Measurements from ENCODE around the gene LBX2. TPM values are rescaled to one million over a fixed set of nuclear protein-coding genes. Genes with fewer than 3 reads are reported as not detected.

Gene LBX2
- total and polyA plus RNA-seq, 9 of the 15 experiments (the other 6 are each of a cell fraction or from before 2014, with no cell fraction given): 0.39 to 6.2 (median 1.8) TPM; not detected in 1

DNA sequence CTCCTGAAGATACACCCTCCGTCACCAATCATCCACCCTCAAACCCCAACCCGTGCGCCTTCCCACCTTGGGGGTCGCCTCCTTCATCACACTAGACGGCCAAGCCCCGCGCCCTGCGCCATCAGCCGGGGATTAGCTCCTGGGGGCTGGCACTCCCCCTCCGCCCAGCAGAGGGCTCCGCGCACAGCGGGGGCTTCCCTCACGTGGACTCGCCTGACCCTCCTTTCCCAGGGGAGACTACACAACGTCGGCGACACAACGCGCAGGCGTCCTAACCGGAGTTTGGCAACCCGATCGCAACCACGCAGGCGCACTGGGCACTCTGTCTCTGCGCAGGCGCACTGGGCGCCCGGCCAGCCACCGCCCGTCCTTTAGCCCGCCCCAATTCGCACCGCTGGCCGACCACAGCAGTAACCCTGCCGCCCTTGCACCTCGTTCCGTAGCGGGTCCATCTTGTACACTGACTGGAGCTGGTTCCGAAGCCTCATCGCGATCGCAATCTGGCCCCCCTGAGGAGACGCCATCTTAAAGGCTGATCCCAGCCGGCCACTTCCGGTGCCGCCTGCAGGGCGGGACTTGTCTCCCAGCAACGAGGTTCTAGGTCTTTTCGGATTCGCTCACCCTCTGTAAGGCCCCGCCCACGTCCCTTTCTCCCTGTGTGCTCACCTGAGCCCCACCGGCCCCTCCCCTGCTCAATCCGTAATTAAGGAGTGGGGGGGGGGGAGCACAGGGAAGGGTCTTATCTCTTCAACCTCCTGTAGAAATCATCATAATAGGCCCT, 7.9 kb upstream of the LBX2 start, which contains the start of gene PCGF1 (continued):
- TF ChIP-seq ZNF75A (CRISPR knock-in tag; IDR thresholded peaks at IDR 0.05) (no peak), LEF1 (IDR thresholded peaks at IDR 0.05) (0 out of 2 replicates have a peak, but pooled peaks have one; percentile 27), ZNF431 (CRISPR knock-in tag; IDR thresholded peaks at IDR 0.05) (no peak), ZNF445 (CRISPR knock-in tag; IDR thresholded peaks at IDR 0.05; ENCODE audit: low read depth) (no peak), NFATC3 (IDR thresholded peaks at IDR 0.05) (no peak), GABPA (tag; conservative IDR thresholded peaks at IDR 0.05; ENCODE audit: low read depth) (peak; percentile 95), KLF13 (tag; IDR thresholded peaks at IDR 0.05; ENCODE audit: borderline replicate concordance, low read depth) (no peak), MAFF (IDR thresholded peaks at IDR 0.05; ENCODE audit: low read length) (no peak), PTBP1 (IDR thresholded peaks at IDR 0.05; ENCODE audit: low read depth, low read length) (no peak), TEAD4 (IDR thresholded peaks at IDR 0.05; ENCODE audit: low read length) (no peak), TEAD4 (CRISPR knock-in tag; IDR thresholded peaks at IDR 0.05; ENCODE audit: borderline replicate concordance) (no peak), KAT2B (IDR thresholded peaks at IDR 0.05; ENCODE audit: low read depth, low read length) (no peak), DNMT1 (IDR thresholded peaks at IDR 0.05) (no peak), CEBPB (tag; IDR thresholded peaks at IDR 0.05) (peak; percentile 83), ZNF668 (CRISPR knock-in tag; IDR thresholded peaks at IDR 0.05) (no peak), ZC3H4 (CRISPR knock-in tag; IDR thresholded peaks at IDR 0.05; ENCODE audit: borderline replicate concordance) (no peak), ZNF695 (CRISPR knock-in tag; IDR thresholded peaks at IDR 0.05) (peak; percentile 30; the same call in 1 of the 2 replicates), ILK (tag; IDR thresholded peaks at IDR 0.05; ENCODE audit: borderline replicate concordance, low read depth) (no peak), HLTF (IDR thresholded peaks at IDR 0.05) (0 out of 2 replicates have a peak, but pooled peaks have one; percentile 50), SRSF9 (IDR thresholded peaks at IDR 0.05; ENCODE audit: borderline replicate concordance, low read depth, low read length) (no peak), HNRNPUL1 (IDR thresholded peaks at IDR 0.05; ENCODE audit: low read length) (no peak), ARID2 (IDR thresholded peaks at IDR 0.05) (no peak)
- TF ChIP-seq, protein P1, sequence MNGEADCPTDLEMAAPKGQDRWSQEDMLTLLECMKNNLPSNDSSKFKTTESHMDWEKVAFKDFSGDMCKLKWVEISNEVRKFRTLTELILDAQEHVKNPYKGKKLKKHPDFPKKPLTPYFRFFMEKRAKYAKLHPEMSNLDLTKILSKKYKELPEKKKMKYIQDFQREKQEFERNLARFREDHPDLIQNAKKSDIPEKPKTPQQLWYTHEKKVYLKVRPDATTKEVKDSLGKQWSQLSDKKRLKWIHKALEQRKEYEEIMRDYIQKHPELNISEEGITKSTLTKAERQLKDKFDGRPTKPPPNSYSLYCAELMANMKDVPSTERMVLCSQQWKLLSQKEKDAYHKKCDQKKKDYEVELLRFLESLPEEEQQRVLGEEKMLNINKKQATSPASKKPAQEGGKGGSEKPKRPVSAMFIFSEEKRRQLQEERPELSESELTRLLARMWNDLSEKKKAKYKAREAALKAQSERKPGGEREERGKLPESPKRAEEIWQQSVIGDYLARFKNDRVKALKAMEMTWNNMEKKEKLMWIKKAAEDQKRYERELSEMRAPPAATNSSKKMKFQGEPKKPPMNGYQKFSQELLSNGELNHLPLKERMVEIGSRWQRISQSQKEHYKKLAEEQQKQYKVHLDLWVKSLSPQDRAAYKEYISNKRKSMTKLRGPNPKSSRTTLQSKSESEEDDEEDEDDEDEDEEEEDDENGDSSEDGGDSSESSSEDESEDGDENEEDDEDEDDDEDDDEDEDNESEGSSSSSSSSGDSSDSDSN (IDR thresholded peaks at IDR 0.05; ENCODE audit: borderline replicate concordance in 1 of 2, low read depth in 2 of 2, low read length in 2 of 2): 0 out of 4 replicates have a peak, but pooled peaks of 1 of the 2 experiments have one; percentile 2
- TF ChIP-seq, protein P2, sequence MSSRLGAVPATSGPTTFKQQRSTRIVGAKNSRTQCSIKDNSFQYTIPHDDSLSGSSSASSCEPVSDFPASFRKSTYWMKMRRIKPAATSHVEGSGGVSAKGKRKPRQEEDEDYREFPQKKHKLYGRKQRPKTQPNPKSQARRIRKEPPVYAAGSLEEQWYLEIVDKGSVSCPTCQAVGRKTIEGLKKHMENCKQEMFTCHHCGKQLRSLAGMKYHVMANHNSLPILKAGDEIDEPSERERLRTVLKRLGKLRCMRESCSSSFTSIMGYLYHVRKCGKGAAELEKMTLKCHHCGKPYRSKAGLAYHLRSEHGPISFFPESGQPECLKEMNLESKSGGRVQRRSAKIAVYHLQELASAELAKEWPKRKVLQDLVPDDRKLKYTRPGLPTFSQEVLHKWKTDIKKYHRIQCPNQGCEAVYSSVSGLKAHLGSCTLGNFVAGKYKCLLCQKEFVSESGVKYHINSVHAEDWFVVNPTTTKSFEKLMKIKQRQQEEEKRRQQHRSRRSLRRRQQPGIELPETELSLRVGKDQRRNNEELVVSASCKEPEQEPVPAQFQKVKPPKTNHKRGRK (tag; IDR thresholded peaks at IDR 0.05): no peak
- TF ChIP-seq, protein P3, sequence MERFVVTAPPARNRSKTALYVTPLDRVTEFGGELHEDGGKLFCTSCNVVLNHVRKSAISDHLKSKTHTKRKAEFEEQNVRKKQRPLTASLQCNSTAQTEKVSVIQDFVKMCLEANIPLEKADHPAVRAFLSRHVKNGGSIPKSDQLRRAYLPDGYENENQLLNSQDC (CRISPR knock-in tag; IDR thresholded peaks at IDR 0.05): no peak

Measured in K562 (cell line).